HepG2 (cell line): ENCODE results near the gene MORN3.
"Not testable (repeated sequence)": the region's sequence is repeated elsewhere in the genome, so short reads cannot be mapped to it uniquely, and the experiment has no call there.

Experiments used
- TAF1 ChIP-seq: sonication (generic); formaldehyde crosslinking; IDR thresholded peaks from 2 replicates; pipeline ENCODE4 v1.4.0; 2020; ENCODE audit warnings: missing genetic modification reagents
- ZNF264 ChIP-seq: sonication (generic); formaldehyde crosslinking; IDR thresholded peaks from 2 replicates; pipeline ENCODE4 v1.4.0; 2020; ENCODE audit warnings: missing genetic modification reagents
- ZNF772 ChIP-seq: sonication (generic); formaldehyde crosslinking; IDR thresholded peaks from 2 replicates; pipeline ENCODE4 v1.5.0; 2020; ENCODE audit warnings: mild to moderate bottlenecking, missing genetic modification reagents
- TF ChIP-seq, protein P1 (sequence below): sonication (generic); formaldehyde crosslinking; IDR thresholded peaks from 2 replicates; pipeline ENCODE4 v1.4.0; 2020; ENCODE audit warnings: low read depth, mild to moderate bottlenecking, missing genetic modification reagents
- TF ChIP-seq, protein P2 (sequence below): sonication (generic); formaldehyde crosslinking; IDR thresholded peaks from 2 replicates; pipeline ENCODE4 v1.5.0; 2020; ENCODE audit warnings: mild to moderate bottlenecking, missing genetic modification reagents, moderate library complexity
- TF ChIP-seq, protein P3 (sequence below): IDR thresholded peaks from 2 replicates; pipeline ENCODE4 v1.6.1; 2016; ENCODE audit warnings: low read depth, control low read depth
- TF ChIP-seq, protein P4 (sequence below), 2 experiments: sonication (generic) in 1 of 2; formaldehyde crosslinking in 1 of 2; IDR thresholded peaks; 2 replicates each; pipeline versions ENCODE4 v1.4.0 to v1.6.1; 2016 to 2020; ENCODE audit warnings: borderline replicate concordance in 1 of 2, low read depth in 1 of 2, mild to moderate bottlenecking in 1 of 2, missing genetic modification reagents in 1 of 2

- TF ChIP-seq, protein P1, sequence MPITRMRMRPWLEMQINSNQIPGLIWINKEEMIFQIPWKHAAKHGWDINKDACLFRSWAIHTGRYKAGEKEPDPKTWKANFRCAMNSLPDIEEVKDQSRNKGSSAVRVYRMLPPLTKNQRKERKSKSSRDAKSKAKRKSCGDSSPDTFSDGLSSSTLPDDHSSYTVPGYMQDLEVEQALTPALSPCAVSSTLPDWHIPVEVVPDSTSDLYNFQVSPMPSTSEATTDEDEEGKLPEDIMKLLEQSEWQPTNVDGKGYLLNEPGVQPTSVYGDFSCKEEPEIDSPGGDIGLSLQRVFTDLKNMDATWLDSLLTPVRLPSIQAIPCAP: not testable (repeated sequence)
- TF ChIP-seq, protein P2, sequence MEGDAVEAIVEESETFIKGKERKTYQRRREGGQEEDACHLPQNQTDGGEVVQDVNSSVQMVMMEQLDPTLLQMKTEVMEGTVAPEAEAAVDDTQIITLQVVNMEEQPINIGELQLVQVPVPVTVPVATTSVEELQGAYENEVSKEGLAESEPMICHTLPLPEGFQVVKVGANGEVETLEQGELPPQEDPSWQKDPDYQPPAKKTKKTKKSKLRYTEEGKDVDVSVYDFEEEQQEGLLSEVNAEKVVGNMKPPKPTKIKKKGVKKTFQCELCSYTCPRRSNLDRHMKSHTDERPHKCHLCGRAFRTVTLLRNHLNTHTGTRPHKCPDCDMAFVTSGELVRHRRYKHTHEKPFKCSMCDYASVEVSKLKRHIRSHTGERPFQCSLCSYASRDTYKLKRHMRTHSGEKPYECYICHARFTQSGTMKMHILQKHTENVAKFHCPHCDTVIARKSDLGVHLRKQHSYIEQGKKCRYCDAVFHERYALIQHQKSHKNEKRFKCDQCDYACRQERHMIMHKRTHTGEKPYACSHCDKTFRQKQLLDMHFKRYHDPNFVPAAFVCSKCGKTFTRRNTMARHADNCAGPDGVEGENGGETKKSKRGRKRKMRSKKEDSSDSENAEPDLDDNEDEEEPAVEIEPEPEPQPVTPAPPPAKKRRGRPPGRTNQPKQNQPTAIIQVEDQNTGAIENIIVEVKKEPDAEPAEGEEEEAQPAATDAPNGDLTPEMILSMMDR: not testable (repeated sequence)
- TF ChIP-seq, protein P3, sequence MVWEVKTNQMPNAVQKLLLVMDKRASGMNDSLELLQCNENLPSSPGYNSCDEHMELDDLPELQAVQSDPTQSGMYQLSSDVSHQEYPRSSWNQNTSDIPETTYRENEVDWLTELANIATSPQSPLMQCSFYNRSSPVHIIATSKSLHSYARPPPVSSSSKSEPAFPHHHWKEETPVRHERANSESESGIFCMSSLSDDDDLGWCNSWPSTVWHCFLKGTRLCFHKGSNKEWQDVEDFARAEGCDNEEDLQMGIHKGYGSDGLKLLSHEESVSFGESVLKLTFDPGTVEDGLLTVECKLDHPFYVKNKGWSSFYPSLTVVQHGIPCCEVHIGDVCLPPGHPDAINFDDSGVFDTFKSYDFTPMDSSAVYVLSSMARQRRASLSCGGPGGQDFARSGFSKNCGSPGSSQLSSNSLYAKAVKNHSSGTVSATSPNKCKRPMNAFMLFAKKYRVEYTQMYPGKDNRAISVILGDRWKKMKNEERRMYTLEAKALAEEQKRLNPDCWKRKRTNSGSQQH: not testable (repeated sequence)
- TF ChIP-seq ZNF264; ZNF772 (CRISPR knock-in tag); TAF1 (CRISPR knock-in tag): not testable (repeated sequence)
- TF ChIP-seq, protein P4, sequence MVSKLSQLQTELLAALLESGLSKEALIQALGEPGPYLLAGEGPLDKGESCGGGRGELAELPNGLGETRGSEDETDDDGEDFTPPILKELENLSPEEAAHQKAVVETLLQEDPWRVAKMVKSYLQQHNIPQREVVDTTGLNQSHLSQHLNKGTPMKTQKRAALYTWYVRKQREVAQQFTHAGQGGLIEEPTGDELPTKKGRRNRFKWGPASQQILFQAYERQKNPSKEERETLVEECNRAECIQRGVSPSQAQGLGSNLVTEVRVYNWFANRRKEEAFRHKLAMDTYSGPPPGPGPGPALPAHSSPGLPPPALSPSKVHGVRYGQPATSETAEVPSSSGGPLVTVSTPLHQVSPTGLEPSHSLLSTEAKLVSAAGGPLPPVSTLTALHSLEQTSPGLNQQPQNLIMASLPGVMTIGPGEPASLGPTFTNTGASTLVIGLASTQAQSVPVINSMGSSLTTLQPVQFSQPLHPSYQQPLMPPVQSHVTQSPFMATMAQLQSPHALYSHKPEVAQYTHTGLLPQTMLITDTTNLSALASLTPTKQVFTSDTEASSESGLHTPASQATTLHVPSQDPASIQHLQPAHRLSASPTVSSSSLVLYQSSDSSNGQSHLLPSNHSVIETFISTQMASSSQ (IDR thresholded peaks at IDR 0.05; ENCODE audit: low read depth): not testable (repeated sequence)
- TF ChIP-seq, protein P4 (CRISPR knock-in tag; IDR thresholded peaks at IDR 0.05; ENCODE audit: borderline replicate concordance): not testable (repeated sequence)
Measured at GRCh38 chr12:121633833-121634196, 35.6 kb downstream of the MORN3 start.
